ENCODE data around the gene ANKRD34B. TPM values are rescaled to one million over a fixed set of nuclear protein-coding genes. Genes with fewer than 3 reads are reported as not detected.

Gene ANKRD34B
- total and polyA plus RNA-seq, 2 donors = not detected

DNA sequence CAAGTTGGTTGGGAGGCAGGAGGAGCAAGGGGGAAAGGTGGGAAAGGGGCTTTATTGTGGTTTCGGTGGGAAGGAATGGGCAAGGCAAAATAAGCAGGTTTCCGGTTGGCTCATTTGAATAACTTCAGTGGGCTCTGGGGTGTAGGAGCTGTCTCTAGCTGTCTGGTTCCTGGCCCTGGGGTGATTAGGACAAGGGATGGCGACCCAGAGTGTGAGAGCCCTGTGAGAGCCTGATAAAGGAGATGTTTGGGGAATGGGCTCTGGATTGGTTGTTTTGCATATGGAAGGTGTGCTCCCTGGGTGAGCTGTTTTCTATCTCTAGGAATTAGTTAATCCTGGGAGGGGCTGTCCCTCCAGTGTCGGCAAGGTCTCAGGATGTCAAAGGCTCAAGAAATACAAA, 15.4 kb downstream of the ANKRD34B start:
- DNase-seq (ENCODE audit: extremely low spot score) = no peak

GRCh38 chr5:80541392-80541791, 28.7 kb downstream of the ANKRD34B start:
- 43% methylated on average over 3 of the region's 3 CpGs for WGBS

More for the DNA sequence above, 15.4 kb downstream of the ANKRD34B start:
- Histone ChIP-seq H3K4me3 (ENCODE audit: low read depth, low read length) (no peak overlapping the region), H3K27ac (ENCODE audit: low read depth) (no peak overlapping the region), H3K36me3 (ENCODE audit: insufficient read depth) (no peaks in the 10 kb centered on the region), H3K4me1 (ENCODE audit: insufficient read depth) (no peaks in the 10 kb centered on the region)
- WGBS = 53% methylated on average over 4 of the region's 4 CpGs

DNA sequence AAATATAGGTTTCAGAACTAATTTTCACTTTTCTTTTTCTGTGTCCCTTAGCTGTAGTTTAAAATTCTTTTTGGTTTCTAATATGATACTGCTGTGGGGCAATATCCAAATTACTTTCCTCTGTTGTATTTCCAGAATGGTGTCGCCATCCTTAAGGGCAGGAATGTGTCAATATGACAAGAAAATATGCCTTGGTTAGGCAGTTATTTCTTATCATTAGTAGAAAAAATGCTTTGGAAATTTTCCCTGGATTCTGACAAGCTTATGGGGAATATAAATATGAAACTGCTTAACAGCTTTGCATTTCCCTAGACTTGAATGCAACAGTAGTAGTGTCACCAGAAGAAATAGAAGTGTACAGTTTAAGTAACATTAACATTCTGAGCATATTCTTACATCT, 29.4 kb downstream of the ANKRD34B start:
- H3K36me3 ChIP-seq (ENCODE audit: insufficient read depth) = no peaks in the 10 kb centered on the region
- no peak for DNase-seq (ENCODE audit: extremely low spot score)
- no peaks in the 10 kb centered on the region for H3K4me1 ChIP-seq (ENCODE audit: insufficient read depth)
- 55% methylated on average over 1 of the region's 1 CpG for WGBS
- no peak overlapping the region for H3K27ac ChIP-seq (ENCODE audit: low read depth)
- no peak overlapping the region for H3K4me3 ChIP-seq (ENCODE audit: low read depth, low read length)

More at GRCh38 chr5:80541392-80541791, 28.7 kb downstream of the ANKRD34B start:
- H3K27ac ChIP-seq (ENCODE audit: low read depth) = no peak overlapping the region
- no peak overlapping the region for H3K4me3 ChIP-seq (ENCODE audit: low read depth, low read length)
- H3K36me3 ChIP-seq (ENCODE audit: insufficient read depth) = no peaks in the 10 kb centered on the region
- H3K4me1 ChIP-seq (ENCODE audit: insufficient read depth) = no peaks in the 10 kb centered on the region
- DNase-seq (ENCODE audit: extremely low spot score) = no peak

GRCh38 chr5:80516826-80517225, 53.3 kb downstream of the ANKRD34B start:
- WGBS = 83% methylated on average over 4 of the region's 4 CpGs
- DNase-seq (ENCODE audit: extremely low spot score) = no peak
- H3K4me1 ChIP-seq (ENCODE audit: insufficient read depth) = no peaks in the 10 kb centered on the region
- no peak overlapping the region for H3K4me3 ChIP-seq (ENCODE audit: low read depth, low read length)
- H3K36me3 ChIP-seq (ENCODE audit: insufficient read depth) = peaks cover 2% of the 10 kb centered on the region
- H3K27ac ChIP-seq (ENCODE audit: low read depth) = no peak overlapping the region

DNA sequence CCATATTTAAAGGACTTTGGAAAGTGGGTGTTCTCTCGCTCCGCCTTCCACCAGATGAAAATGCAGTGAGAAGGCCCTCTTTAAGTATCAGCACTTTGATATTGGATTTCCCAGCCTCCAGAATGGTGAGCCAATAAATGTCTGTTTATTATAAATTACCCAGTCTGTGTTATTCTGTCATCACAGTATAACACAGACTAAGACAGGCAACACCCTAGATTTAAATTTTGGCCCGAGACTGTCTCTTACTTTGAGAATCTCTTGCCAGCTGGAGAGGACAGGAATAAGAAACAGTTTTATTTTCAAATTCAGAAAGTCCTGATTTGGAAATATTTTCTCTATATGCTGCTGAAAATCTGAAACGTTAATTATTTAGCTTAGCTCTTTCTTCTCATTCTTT, 60.7 kb downstream of the ANKRD34B start:
- no peak overlapping the region for H3K4me3 ChIP-seq (ENCODE audit: low read depth, low read length)
- peaks cover 3% of the 10 kb centered on the region for H3K36me3 ChIP-seq (ENCODE audit: insufficient read depth)
- no peaks in the 10 kb centered on the region for H3K4me1 ChIP-seq (ENCODE audit: insufficient read depth)
- WGBS = 64% methylated on average over 4 of the region's 4 CpGs
- H3K27ac ChIP-seq (ENCODE audit: low read depth) = no peak overlapping the region
- no peak for DNase-seq (ENCODE audit: extremely low spot score)

DNA sequence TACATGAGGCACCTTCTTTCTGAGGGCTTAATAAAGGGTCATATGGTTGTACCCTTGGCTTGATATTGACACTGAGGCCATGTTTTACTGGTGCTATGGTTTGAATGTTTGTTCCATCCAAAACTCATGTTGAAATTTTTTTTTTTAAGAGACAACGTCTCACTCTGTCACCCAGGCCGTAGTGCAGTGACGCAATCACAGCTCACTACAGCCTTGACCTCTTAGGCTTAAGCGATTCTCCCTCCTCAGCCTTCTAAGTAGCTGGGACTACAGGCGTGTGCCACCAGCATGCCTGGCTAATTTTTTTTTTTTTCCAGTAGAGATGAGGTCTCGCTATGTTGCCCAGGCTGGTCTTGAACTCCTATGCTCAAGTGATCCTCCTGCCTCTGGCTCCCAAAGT, 61.2 kb downstream of the ANKRD34B start:
- 96% methylated on average over 6 of the region's 6 CpGs for WGBS
- H3K36me3 ChIP-seq (ENCODE audit: insufficient read depth) = peaks cover 3% of the 10 kb centered on the region
- H3K4me3 ChIP-seq (ENCODE audit: low read depth, low read length) = no peak overlapping the region
- H3K4me1 ChIP-seq (ENCODE audit: insufficient read depth) = no peaks in the 10 kb centered on the region
- no peak for DNase-seq (ENCODE audit: extremely low spot score)
- H3K27ac ChIP-seq (ENCODE audit: low read depth) = no peak overlapping the region

GRCh38 chr5:80507663-80508062, 62.4 kb downstream of the ANKRD34B start:
- WGBS = 96% methylated on average over 3 of the region's 3 CpGs
- H3K4me3 ChIP-seq (ENCODE audit: low read depth, low read length) = no peak overlapping the region

More at GRCh38 chr5:80507663-80508062, 62.4 kb downstream of the ANKRD34B start:
- Histone ChIP-seq H3K36me3 (ENCODE audit: insufficient read depth) (peaks cover 3% of the 10 kb centered on the region), H3K4me1 (ENCODE audit: insufficient read depth) (no peaks in the 10 kb centered on the region), H3K27ac (ENCODE audit: low read depth) (no peak overlapping the region)
- no peak for DNase-seq (ENCODE audit: extremely low spot score)

Small RNA genes within 50 kb of the gene (small RNA-seq; reads per million reads assigned to genes)
- not detected for gene DBIP2

Other genes with a start within 250 kb of the ANKRD34B start
- 141 TPM for gene ZFYVE16, start 162.2 kb downstream of the ANKRD34B start, total RNA-seq
- 15.6 TPM for gene ZFYVE16, start 162.2 kb downstream of the ANKRD34B start, polyA plus RNA-seq
- 17.7 TPM for gene FAM151B, start 82.2 kb downstream of the ANKRD34B start, total RNA-seq
- 0.62 TPM for gene FAM151B, start 82.2 kb downstream of the ANKRD34B start, polyA plus RNA-seq
- gene MSH3, start 84.4 kb upstream of the ANKRD34B start, total RNA-seq = 33.8 TPM
- 5.5 TPM for gene MSH3, start 84.4 kb upstream of the ANKRD34B start, polyA plus RNA-seq
- 30.5 TPM for gene DHFR, start 84.7 kb upstream of the ANKRD34B start, total RNA-seq
- 11.3 TPM for gene DHFR, start 84.7 kb upstream of the ANKRD34B start, polyA plus RNA-seq

Data from urinary bladder (tissue), 4 donors.